ENCODE data around the gene SELE.
A peak's percentile ranks its signal among the peaks of the same experiment; 100 is the strongest.
"Not testable (repeated sequence)": the region's sequence is repeated elsewhere in the genome, so short reads cannot be mapped to it uniquely, and the experiment has no call there.

Gene SELE

GRCh38 chr1:169690489-169690888 lies 43.4 kb downstream of the SELE start:
- Histone ChIP-seq H3K27me3 (ENCODE audit: control insufficient read depth, low read length) (no peaks in the 10 kb centered on the region), H3K4me1 (ENCODE audit: control insufficient read depth, low read length) (peaks cover 67% of the 10 kb centered on the region), H3K4me3 (ENCODE audit: low read length) (no peak overlapping the region), H3K9me3 (ENCODE audit: control insufficient read depth, insufficient read depth, low read length) (no peaks in the 10 kb centered on the region), H3K36me3 (ENCODE audit: control insufficient read depth, low read length) (peaks cover 5% of the 10 kb centered on the region), H3K79me2 (ENCODE audit: control insufficient read depth, low read length) (no peaks in the 10 kb centered on the region), H3F3A (ENCODE audit: control insufficient read depth, insufficient read depth) (peaks cover 9% of the 10 kb centered on the region), H3K27ac (ENCODE audit: low read depth, low read length) (no peak overlapping the region), H3K4me2 (ENCODE audit: low read length) (no peak overlapping the region), H4K20me1 (ENCODE audit: control insufficient read depth, insufficient read depth, low read depth, low read length) (no peaks in the 10 kb centered on the region), H3K9me2 (replicated peaks; ENCODE audit: control insufficient read depth, low read length) (no peaks in the 10 kb centered on the region)
- TF ChIP-seq EZH2phosphoT487 (IDR thresholded peaks at IDR 0.05; ENCODE audit: borderline replicate concordance, low read length) (no peak), CTCF (IDR thresholded peaks at IDR 0.05; ENCODE audit: low read depth, low read length, poor library complexity, severe bottlenecking) (no peak)

- Histone ChIP-seq H3K27ac (ENCODE audit: low read depth, low read length) (no peak overlapping the region), H3K79me2 (ENCODE audit: control insufficient read depth, low read length) (no peaks in the 10 kb centered on the region), H3K4me1 (ENCODE audit: control insufficient read depth, low read length) (peaks cover 60% of the 10 kb centered on the region), H3K9me3 (ENCODE audit: control insufficient read depth, insufficient read depth, low read length) (no peaks in the 10 kb centered on the region), H4K20me1 (ENCODE audit: control insufficient read depth, insufficient read depth, low read depth, low read length) (no peaks in the 10 kb centered on the region), H3K36me3 (ENCODE audit: control insufficient read depth, low read length) (no peaks in the 10 kb centered on the region; the same call in 1 of the 2 replicates), H3K27me3 (ENCODE audit: control insufficient read depth, low read length) (no peaks in the 10 kb centered on the region), H3K9me2 (replicated peaks; ENCODE audit: control insufficient read depth, low read length) (no peaks in the 10 kb centered on the region), H3K4me2 (ENCODE audit: low read length) (no peak overlapping the region), H3F3A (ENCODE audit: control insufficient read depth, insufficient read depth) (peaks cover under 1% of the 10 kb centered on the region; the same call in 1 of the 2 replicates), H3K4me3 (ENCODE audit: low read length) (no peak overlapping the region)
- TF ChIP-seq EZH2phosphoT487 (IDR thresholded peaks at IDR 0.05; ENCODE audit: borderline replicate concordance, low read length) (no peak), CTCF (IDR thresholded peaks at IDR 0.05; ENCODE audit: low read depth, low read length, poor library complexity, severe bottlenecking) (no peak)
Measured at GRCh38 chr1:169689395-169689794, 44.5 kb downstream of the SELE start.

GRCh38 chr1:169688377-169688776 lies 45.5 kb downstream of the SELE start:
- H3K4me1 ChIP-seq (ENCODE audit: control insufficient read depth, low read length): peaks cover 60% of the 10 kb centered on the region
- H3K9me2 ChIP-seq (replicated peaks; ENCODE audit: control insufficient read depth, low read length); H3K36me3 ChIP-seq (ENCODE audit: control insufficient read depth, low read length); H4K20me1 ChIP-seq (ENCODE audit: control insufficient read depth, insufficient read depth, low read depth, low read length); H3K79me2 ChIP-seq (ENCODE audit: control insufficient read depth, low read length); H3K4me3 ChIP-seq (ENCODE audit: low read length); H3K27me3 ChIP-seq (ENCODE audit: control insufficient read depth, low read length); H3K9me3 ChIP-seq (ENCODE audit: control insufficient read depth, insufficient read depth, low read length); H3F3A ChIP-seq (ENCODE audit: control insufficient read depth, insufficient read depth); H3K4me2 ChIP-seq (ENCODE audit: low read length); H3K27ac ChIP-seq (ENCODE audit: low read depth, low read length): not testable (repeated sequence)

- Histone ChIP-seq H3K4me1 (ENCODE audit: control insufficient read depth, low read length) (peaks cover 63% of the 10 kb centered on the region), H3K36me3 (ENCODE audit: control insufficient read depth, low read length) (peaks cover 2% of the 10 kb centered on the region; the same call in 1 of the 2 replicates), H3K4me2 (ENCODE audit: low read length) (no peak overlapping the region), H3K27ac (ENCODE audit: low read depth, low read length) (no peak overlapping the region), H3K9me3 (ENCODE audit: control insufficient read depth, insufficient read depth, low read length) (no peaks in the 10 kb centered on the region), H3K79me2 (ENCODE audit: control insufficient read depth, low read length) (no peaks in the 10 kb centered on the region), H3K9me2 (replicated peaks; ENCODE audit: control insufficient read depth, low read length) (no peaks in the 10 kb centered on the region), H3K27me3 (ENCODE audit: control insufficient read depth, low read length) (no peaks in the 10 kb centered on the region), H4K20me1 (ENCODE audit: control insufficient read depth, insufficient read depth, low read depth, low read length) (no peaks in the 10 kb centered on the region), H3K4me3 (ENCODE audit: low read length) (no peak overlapping the region), H3F3A (ENCODE audit: control insufficient read depth, insufficient read depth) (peaks cover 26% of the 10 kb centered on the region)
- no peak for TF ChIP-seq EZH2phosphoT487 (IDR thresholded peaks at IDR 0.05; ENCODE audit: borderline replicate concordance, low read length)
- TF ChIP-seq CTCF (IDR thresholded peaks at IDR 0.05; ENCODE audit: low read depth, low read length, poor library complexity, severe bottlenecking): no peak
Measured at GRCh38 chr1:169683661-169684060, 50.2 kb downstream of the SELE start.

- not testable (repeated sequence) for H3K4me3 ChIP-seq (ENCODE audit: low read length); H4K20me1 ChIP-seq (ENCODE audit: control insufficient read depth, insufficient read depth, low read depth, low read length); H3K9me2 ChIP-seq (replicated peaks; ENCODE audit: control insufficient read depth, low read length); H3K9me3 ChIP-seq (ENCODE audit: control insufficient read depth, insufficient read depth, low read length); H3K79me2 ChIP-seq (ENCODE audit: control insufficient read depth, low read length); H3K27me3 ChIP-seq (ENCODE audit: control insufficient read depth, low read length); H3K27ac ChIP-seq (ENCODE audit: low read depth, low read length); H3K36me3 ChIP-seq (ENCODE audit: control insufficient read depth, low read length)
- H3F3A ChIP-seq (ENCODE audit: control insufficient read depth, insufficient read depth): peaks cover 28% of the 10 kb centered on the region
- peaks cover 65% of the 10 kb centered on the region for H3K4me1 ChIP-seq (ENCODE audit: control insufficient read depth, low read length)
- peak overlapping the region; percentile 92 for H3K4me2 ChIP-seq (ENCODE audit: low read length)
Measured at GRCh38 chr1:169683168-169683567, 50.7 kb downstream of the SELE start.

Measured in DOHH2 (cell line).